ENCODE measurements around the gene BEST1.
"Not testable (repeated sequence)": the region's sequence is repeated elsewhere in the genome, so short reads cannot be mapped to it uniquely, and the experiment has no call there.

Gene BEST1

DNA sequence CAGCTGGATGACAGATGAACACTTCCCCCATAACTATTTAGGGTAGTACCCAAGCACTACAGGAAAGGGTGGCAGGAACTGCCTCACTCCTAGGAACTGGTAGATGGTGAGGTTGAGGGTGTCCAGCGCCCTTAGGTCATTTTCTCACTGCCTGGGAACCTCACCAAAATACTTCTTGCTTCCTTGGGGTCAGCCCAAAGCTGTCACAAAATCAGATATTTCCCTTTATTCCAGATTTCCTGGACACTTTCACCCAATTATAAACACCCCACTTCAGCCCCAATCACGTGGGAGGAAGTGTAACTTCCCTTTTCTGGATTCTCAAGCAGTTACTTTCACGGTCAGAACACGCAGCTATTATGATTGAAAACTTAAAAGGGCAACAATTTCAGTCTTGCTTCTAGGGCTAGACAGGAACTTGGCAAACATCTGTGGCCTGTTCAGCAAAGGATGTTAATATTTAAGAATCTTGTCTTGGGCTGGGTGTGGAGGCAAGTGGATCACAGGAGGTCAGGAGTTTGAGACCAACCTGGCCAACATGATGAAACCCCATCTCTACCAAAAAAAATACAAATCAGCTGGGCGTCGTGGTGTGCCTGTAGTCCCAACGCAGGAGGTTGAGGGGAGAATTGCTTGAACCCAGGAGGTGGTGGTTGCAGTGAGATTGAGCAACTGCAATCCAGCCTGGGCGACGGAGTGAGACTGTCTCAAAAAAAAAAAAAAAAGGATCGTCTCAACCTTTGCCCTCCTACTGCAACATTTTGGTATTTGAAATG, 13.3 kb downstream of the BEST1 start:
- no peak for DNase-seq (ENCODE audit: low read depth in 2 of 2, low spot score in 1 of 2)

- DNase-seq (ENCODE audit: low read depth in 2 of 2, low spot score in 1 of 2): no peak
Observed at GRCh38 chr11:61964058-61964665, 14.0 kb downstream of the BEST1 start.

DNA sequence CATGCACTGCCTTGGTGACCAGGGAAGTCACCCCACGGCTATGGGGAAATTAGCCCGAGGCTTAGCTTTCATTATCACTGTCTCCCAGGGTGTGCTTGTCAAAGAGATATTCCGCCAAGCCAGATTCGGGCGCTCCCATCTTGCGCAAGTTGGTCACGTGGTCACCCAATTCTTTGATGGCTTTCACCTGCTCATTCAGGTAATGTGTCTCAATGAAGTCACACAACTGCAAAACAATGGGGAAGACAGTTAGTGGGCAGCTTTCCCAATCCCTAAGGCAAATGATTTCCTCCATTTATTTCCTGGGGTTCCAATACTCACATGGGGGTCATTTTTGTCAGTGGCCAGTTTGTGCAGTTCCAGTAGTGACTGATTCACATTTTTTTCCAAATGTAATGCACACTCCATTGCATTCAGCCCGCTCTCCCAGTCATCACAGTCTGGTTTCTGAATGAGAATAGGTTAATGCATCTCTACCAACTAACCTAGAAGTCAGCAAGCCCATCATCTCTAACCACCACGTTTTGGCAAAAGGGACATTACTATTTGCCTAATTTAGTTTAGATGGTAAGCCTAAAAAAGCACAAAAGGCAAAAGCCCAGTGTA, 14.6 kb downstream of the BEST1 start:
- not testable (repeated sequence) for DNase-seq (ENCODE audit: low read depth in 2 of 2, low spot score in 1 of 2)

GRCh38 chr11:61966734-61967115, 16.6 kb downstream of the BEST1 start:
- no peak for DNase-seq (ENCODE audit: low read depth in 2 of 2, low spot score in 1 of 2)

DNA sequence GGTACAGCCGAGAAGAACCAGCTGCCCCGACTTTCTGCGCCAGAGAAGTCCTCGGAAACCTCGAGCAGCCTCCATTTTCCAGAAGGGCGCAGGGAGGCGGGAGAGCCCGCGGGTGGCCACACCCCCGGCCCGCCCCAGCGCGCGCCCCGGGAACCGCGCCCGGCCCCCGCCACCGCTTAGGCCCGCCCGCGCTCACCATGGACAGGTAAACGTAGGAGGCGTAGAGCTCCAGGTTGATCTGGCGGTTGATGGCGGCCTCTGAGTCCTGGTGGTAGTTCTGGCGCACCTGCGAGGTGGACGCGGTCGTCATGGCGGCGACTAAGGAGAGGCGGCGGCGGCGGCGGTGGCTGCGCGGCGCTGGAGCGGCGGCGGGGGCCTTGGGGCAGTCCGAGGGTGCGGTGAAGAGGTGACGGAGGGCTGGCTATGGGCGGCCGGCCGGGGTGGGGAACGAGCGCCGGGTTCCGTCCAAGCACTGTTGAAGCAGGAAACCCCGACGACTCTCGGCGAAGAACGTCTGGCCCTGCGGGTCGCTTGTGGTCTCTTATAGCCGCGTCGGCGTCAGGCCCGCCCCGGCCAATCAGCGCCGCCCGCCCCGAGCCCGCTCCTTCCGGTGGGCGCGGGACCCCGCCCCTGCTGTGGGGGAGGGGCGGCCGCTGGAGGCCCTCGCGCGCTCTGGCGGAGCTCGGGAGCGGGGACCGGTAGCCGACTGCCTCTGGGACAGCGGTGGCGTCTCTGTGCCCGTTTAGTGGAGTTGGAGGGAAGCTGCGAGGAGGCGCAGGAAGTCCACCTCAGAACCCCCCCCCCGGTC, 17.2 kb downstream of the BEST1 start, which contains the start of gene FTH1:
TSS of gene FTH1 (minus strand) at position 519 of the 808 bp plus-strand sequence. CDS start at position 310, 209 bp downstream.
- DNase-seq (ENCODE audit: low read depth in 2 of 2, low spot score in 1 of 2): peak; percentile 62 to 74

DNA sequence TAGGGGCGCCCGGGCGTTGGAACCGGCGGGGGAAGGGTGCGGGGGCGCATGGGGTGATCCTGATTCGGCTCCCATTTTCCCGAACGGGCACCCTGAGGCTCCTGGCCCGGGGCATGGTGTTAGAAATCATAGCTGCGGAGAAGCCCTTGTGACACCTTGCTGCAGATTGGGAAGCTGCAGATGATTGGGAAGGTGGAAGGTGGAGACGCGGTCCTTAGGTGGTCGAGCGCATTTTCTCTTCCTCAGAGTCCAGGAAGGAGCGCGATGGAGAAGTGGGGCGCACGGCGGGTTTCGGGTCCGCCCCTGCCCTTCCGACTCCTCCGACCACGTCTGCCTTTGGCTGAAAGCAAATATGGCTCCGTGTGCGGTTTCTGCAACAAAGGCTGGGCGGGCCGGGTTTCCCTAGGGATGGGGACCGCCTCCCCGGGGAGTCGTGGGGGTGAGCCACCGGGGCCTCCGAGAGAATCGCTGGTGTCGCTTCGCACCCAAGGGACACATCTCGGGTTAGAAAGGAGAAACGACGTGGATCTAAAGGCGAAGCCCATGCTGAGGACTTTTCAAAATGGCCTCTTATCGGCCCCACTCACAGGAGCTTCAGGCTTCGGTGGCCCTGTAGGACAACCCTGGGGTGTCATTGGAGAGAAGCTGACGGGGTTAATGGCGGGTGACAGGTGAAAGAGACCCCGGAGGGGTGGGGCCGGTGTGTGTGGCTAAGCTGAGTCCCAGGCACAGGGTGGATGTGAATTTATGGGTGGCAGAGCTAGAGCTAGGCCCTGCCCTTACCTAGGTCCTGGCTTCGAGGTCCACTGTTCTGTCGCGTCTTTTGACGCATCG, 18.0 kb downstream of the BEST1 start:
- DNase-seq (ENCODE audit: low read depth in 2 of 2, low spot score in 1 of 2): no peak

DNA sequence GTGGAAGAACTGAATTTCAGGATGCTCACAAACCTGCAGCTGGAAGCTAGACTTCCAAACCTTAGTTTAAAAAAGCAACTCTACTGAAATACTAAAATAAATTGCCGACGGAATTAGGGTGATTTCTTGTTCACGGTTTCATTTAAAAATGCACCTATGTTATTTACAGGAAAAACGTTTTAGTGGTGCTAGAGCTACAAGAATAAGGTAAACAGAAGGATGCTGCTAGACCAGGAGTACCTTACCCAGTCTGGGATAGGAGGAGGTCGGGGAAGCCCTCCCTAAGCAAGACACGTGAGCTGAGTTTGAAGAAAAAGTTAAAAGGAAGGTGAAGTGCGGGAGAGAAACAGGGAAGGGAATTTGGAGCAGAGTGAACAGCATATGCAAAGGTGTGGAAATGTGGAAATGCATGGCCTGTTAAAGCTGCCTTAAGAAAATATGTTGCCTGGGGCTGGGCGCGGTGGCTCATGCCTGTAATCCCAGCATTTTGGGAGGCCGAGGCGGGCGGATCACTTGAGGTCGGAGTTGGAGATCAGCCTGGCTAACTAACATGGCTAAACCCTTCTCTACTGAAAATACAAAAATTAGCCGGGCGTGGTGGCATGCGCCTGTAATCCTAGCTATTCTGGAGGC, 18.7 kb downstream of the BEST1 start:
- no peak for DNase-seq (ENCODE audit: low read depth in 2 of 2, low spot score in 1 of 2)

- no peak for DNase-seq (ENCODE audit: low read depth in 2 of 2, low spot score in 1 of 2)
Observed at GRCh38 chr11:61969391-61969758, 19.2 kb downstream of the BEST1 start.

DNA sequence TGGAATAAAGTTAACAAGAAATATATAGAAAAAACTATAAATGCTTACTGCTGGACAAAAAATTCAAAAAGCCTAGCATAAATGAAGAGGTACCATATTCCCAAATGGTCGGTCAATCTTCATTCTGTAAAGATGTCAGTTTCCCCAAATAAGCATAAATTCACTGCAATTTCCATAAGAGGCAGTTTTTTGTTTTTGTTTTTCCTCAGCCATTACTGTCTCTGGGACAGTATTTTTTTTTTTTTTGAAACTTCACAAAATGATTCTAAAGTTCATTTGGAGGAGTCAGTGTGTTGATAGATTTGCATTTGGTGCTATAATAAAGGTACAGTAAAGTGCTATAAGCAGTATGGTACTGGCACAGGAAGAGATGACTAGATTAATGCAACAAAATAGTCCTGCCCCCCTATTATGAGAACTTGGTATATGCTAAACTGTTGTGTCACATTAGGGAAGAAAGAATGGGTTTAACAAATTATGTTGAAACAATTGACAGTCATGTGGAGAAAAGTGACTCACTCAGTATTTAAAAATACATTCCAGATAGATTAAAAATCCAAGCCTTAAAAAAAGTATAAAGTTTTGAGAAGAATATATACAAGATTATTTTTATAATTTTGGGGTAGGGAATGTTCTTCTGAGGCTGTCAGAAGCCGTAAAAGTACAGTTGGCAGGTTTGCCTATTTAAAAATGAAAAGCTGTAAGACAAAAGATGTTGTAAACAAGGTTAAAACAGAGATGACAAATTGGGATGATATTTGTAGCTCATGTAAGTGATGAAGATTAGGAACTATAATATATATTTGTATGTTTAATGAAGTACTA, 19.9 kb downstream of the BEST1 start:
- no peak for DNase-seq (ENCODE audit: low read depth in 2 of 2, low spot score in 1 of 2)

DNA sequence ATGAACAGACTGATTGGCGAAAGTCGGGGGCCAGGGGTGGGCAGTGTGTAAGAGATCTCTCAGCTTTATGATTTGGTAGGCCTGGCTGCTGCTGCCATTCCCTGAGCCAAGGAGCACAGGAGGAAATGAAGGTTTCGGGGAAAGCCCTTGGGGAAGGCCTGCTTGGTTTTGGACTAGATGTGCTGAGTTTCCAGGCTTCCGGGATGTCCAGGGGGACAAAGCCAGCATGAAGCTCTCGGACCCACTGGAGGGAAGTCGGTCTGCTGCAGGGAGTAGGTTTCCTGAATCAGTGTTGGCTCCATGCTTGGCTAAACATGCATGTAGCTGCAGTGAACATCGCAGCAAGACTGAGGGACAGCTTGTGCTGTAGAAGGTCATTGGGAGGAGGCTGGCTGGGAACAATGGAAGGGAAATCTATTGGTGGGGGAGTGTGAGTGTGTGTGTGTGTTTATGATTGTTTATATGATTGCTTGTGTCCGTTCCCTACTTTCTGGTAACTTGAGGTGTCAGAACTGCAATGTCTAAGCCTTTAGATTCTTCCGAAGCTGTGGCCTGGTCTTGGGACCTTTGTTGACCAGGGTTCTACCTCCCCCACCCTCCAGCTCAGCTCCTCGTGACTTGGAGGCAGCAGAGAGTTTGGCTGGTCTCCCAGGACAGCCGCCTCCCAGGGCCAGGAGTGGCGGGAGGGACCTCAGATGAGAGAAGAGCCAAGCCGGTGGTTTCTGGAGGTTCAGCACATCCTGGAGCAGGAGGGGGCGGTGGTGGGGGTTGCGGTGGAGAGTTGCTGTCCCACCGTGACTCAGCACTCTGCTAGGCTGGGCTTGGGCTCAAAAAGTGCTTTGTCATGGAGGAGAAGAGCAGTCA, 21.3 kb downstream of the BEST1 start:
- peak in 1 of 2 donors; percentile 41 for DNase-seq (ENCODE audit: low read depth in 2 of 2, low spot score in 1 of 2)

- no peak for DNase-seq (ENCODE audit: low read depth in 2 of 2, low spot score in 1 of 2)
Observed at GRCh38 chr11:61972112-61972671, 22.0 kb downstream of the BEST1 start.

DNA sequence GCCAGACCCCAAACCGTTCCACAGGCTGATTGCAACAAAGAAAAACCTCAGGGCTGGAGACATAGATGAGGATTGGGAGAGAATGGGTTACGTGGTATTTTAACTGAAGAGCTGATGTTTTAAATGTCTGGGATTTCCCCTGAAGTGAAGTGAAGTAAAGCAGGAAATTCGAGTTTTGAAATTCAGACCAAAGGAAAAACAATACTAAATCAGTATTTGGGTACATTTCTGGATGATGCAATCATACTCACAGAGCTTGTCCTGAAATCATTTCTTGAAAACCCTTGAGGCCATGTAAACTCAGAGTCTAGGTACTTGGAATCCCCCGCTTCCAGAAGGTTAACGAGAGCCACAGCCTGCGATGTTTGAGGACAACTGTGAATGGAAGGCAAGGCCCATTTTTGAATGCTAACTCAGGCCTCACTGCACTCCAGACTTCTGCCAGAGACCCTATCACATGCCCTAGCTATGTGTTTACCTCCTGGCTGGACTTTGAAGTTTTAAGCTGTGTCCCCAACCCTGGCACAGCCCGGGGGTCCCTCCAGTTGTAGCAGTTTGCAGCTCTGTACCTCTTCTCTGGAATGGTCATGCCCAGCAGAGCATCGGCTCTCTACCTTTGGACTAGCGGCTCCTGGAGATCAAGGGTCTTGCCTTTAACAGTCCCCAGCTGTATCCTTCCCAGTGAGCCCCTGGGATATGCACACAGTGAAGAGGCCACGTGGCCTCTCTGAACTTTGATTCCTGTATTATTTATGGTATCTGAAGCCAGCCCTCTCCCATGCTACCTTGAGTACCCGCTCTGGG, 22.7 kb downstream of the BEST1 start:
- no peak for DNase-seq (ENCODE audit: low read depth in 2 of 2, low spot score in 1 of 2)

DNA sequence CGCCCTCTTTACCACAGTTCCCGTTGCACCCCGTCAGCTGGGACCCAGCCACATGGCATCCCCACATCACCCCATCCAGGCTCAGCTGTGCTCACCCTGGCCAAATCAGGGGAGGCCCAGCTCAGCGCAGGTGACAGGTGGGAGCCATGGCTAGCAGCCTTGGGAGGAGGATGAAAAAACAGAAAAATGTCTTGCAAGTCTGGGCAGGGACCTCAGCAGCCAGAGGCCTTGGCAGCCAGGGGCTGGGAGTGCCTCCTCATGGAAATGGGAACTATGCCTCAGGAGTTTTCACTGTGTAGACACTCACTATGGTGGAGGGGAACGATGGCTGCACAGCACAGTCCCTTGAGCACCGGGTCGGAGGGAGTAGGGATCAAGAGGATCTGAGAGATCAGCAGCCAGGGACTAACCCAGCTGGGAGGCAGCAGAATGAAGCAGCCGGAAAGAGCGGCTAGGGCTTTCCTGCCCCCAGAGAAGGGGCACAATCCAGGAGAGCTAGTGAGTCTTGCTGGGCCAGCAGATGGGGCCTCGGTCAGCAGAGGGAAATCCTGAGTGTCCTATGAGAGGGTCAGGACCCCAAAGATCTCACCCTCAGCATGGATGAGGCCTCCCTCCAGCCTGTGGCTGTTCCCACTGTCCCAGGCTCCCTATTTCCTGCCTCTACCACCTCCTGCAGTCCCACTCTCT, 23.5 kb downstream of the BEST1 start:
- DNase-seq (ENCODE audit: low read depth in 2 of 2, low spot score in 1 of 2): no peak

GRCh38 chr11:61974766-61975631, 24.8 kb downstream of the BEST1 start:
- no peak for DNase-seq (ENCODE audit: low read depth in 2 of 2, low spot score in 1 of 2)

- DNase-seq (ENCODE audit: low read depth in 2 of 2, low spot score in 1 of 2): no peak
Observed at GRCh38 chr11:61975638-61976419, 25.7 kb downstream of the BEST1 start.
